M059J (cell line): ENCODE results near the gene DSG3. TPM values are rescaled to one million over a fixed set of nuclear protein-coding genes. Genes with fewer than 3 reads are reported as not detected.

ENCODE experiments used
- DNase-seq: peaks from one replicate; pipeline ENCODE4 v3.0.0-alpha.2; 2012; ENCODE audit warnings: low read depth
- total RNA-seq: library from RNA; depleted of rRNA; stranded (reverse); fragments of >200 nt; shearing (Covaris generic); gene quantifications from 2 replicates; pipeline ENCODE4 v1.2.3, GENCODE V29; 2014; rRNA removed

The DSG3 gene
- total RNA-seq, 1 experiment from 2014 or later: not detected

DNA sequence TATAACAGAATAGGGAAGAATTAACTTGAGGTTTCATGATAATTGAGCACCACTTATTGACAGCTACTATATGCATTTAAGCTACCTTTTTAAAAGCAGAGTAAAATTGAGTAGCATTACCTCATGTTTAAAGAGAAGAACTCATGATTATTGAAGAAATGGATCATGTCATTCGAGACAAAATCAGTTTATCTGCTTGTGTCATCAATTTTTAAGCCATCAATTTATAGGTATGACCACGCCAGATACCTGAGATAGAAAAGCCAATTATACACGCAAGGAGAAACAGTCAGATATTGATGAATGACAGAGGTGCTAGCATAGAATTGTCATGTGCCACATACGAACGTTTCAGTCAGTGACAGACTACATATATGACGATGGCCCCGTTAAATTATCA, 78.8 kb downstream of the DSG3 start:
- DNase-seq: no peak

Other genes starting within 250 kb of the DSG3 start
- gene DSG1, start 129.6 kb upstream of the DSG3 start, total RNA-seq: not detected in 2 replicates
- not detected in 2 replicates for gene DSG4, start 71.0 kb upstream of the DSG3 start, total RNA-seq
- gene DSG2, start 50.4 kb downstream of the DSG3 start, total RNA-seq: 0.34 TPM in 1 of 2 replicates, not detected in the other
- gene TTR, start 144.1 kb downstream of the DSG3 start, total RNA-seq: not detected in 2 replicates
- gene B4GALT6, start 236.8 kb downstream of the DSG3 start, total RNA-seq: 1.6 and 3.8 TPM in 2 replicates